ENCODE data around the gene PSMB10. TPM values are rescaled to one million over a fixed set of nuclear protein-coding genes. Genes with fewer than 3 reads are reported as not detected.

The PSMB10 gene
- total RNA-seq, 4 donors from 2014 or later: 13.5 to 31.2 (median 16.3) TPM

GRCh38 chr16:67914758-67915495 is 21.7 kb downstream of the PSMB10 start:
- WGBS: 56% methylated on average over 7 of the region's 7 CpGs
- no peaks in the 10 kb centered on the region for H3K9me3 ChIP-seq
- TF ChIP-seq EP300 (IDR thresholded peaks at IDR 0.05) (no peak), POLR2A (IDR thresholded peaks at IDR 0.05) (no peak), CTCF (IDR thresholded peaks at IDR 0.05) (no peak), POLR2AphosphoS5 (IDR thresholded peaks at IDR 0.05) (no peak)
- no peaks in the 10 kb centered on the region for H3K27me3 ChIP-seq
- no peak overlapping the region for H3K27ac ChIP-seq
- H3K36me3 ChIP-seq: peaks cover 17% of the 10 kb centered on the region
- H3K4me1 ChIP-seq: peaks cover 55% of the 10 kb centered on the region
- H3K4me3 ChIP-seq: no peak overlapping the region
- no peak for DNase-seq (ENCODE audit: low spot score in 2 of 2)

- H3K4me1 ChIP-seq: peaks cover 15% of the 10 kb centered on the region
- DNase-seq (ENCODE audit: low spot score in 2 of 2): no peak
- H3K27me3 ChIP-seq: no peaks in the 10 kb centered on the region
- peaks cover 39% of the 10 kb centered on the region for H3K36me3 ChIP-seq
- TF ChIP-seq CTCF (IDR thresholded peaks at IDR 0.05) (no peak), POLR2A (IDR thresholded peaks at IDR 0.05) (no peak), EP300 (IDR thresholded peaks at IDR 0.05) (no peak), POLR2AphosphoS5 (IDR thresholded peaks at IDR 0.05) (no peak)
- WGBS: 28% methylated on average over 2 of the region's 2 CpGs
- no peak overlapping the region for H3K27ac ChIP-seq
- no peaks in the 10 kb centered on the region for H3K9me3 ChIP-seq
- H3K4me3 ChIP-seq: no peak overlapping the region
Measured at GRCh38 chr16:67910158-67910557, 26.5 kb downstream of the PSMB10 start.

- H3K36me3 ChIP-seq: peaks cover 39% of the 10 kb centered on the region
- TF ChIP-seq EP300 (IDR thresholded peaks at IDR 0.05) (no peak), POLR2A (IDR thresholded peaks at IDR 0.05) (no peak), POLR2AphosphoS5 (IDR thresholded peaks at IDR 0.05) (no peak), CTCF (IDR thresholded peaks at IDR 0.05) (no peak)
- H3K9me3 ChIP-seq: no peaks in the 10 kb centered on the region
- H3K27ac ChIP-seq: no peak overlapping the region
- H3K27me3 ChIP-seq: no peaks in the 10 kb centered on the region
- DNase-seq (ENCODE audit: low spot score in 2 of 2): no peak
- 87% methylated on average over 18 of the region's 36 CpGs for WGBS
- H3K4me3 ChIP-seq: no peak overlapping the region
- peaks cover 9% of the 10 kb centered on the region for H3K4me1 ChIP-seq
Measured at GRCh38 chr16:67909056-67909742, 27.5 kb downstream of the PSMB10 start.

- no peak for DNase-seq (ENCODE audit: low spot score in 2 of 2)
- peaks cover 48% of the 10 kb centered on the region for H3K36me3 ChIP-seq
Measured at GRCh38 chr16:67907397-67908180, 29.1 kb downstream of the PSMB10 start.

More at GRCh38 chr16:67907397-67908180, 29.1 kb downstream of the PSMB10 start:
- Histone ChIP-seq H3K27me3 (no peaks in the 10 kb centered on the region), H3K27ac (no peak overlapping the region), H3K4me1 (peaks cover 9% of the 10 kb centered on the region), H3K9me3 (no peaks in the 10 kb centered on the region), H3K4me3 (no peak overlapping the region)
- TF ChIP-seq POLR2AphosphoS5 (IDR thresholded peaks at IDR 0.05): no peak
- TF ChIP-seq CTCF (IDR thresholded peaks at IDR 0.05): no peak
- TF ChIP-seq EP300 (IDR thresholded peaks at IDR 0.05): no peak
- TF ChIP-seq POLR2A (IDR thresholded peaks at IDR 0.05): no peak
- WGBS: 90% methylated on average over 11 of the region's 11 CpGs

Measured in suprapubic skin (tissue), 4 donors.